Measurements from ENCODE around the gene CYP3A4.
"Not testable (repeated sequence)": the region's sequence is repeated elsewhere in the genome, so short reads cannot be mapped to it uniquely, and the experiment has no call there.

CYP3A4 gene

DNA sequence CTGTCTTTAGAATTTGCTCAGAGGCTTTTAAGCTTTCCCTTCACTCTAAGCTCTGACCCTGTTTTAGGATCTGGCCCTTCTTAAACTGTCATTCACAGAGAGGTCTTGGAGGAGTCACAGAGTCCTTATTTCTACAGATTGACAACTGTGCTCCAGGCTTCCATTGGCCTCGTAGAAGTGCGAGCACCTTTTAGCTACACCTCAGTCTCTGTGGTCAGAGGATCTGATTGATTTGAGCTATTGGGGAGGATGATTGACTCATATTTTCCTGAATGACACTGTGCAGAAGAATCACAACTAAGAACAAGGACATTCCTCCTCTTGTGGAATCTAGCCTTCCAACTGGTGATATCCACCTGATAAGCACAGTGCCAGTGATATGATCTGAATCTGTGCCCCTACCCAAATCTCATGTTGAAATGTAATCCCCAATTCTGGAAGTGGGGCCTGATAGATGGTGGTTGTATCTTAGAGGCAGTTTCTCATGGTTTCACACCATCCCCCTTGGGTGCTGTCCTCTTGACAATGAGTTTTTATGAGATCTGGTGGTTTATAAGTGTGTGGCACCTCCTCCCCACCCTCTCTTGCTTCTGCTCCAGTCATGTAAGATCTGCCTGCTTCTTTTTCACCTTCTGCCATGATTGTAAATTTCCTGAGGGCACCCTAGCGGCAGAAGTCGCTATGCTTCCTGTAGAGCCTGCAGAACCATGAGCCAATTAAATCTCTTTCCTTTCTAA lies 52.2 kb downstream of the CYP3A4 start:
- Histone ChIP-seq H3K36me3 (ENCODE audit: control insufficient read depth, insufficient read depth, low read length) (no peaks in the 10 kb centered on the region), H3K27me3 (replicated peaks; ENCODE audit: control insufficient read depth, insufficient read depth, low read length, poor library complexity, severe bottlenecking) (no peaks in the 10 kb centered on the region), H3K27ac (ENCODE audit: insufficient read depth, low read length, poor library complexity, severe bottlenecking) (no peak overlapping the region), H3K9me3 (ENCODE audit: control insufficient read depth, low read length) (no peaks in the 10 kb centered on the region), H3K4me1 (ENCODE audit: control insufficient read depth, insufficient read depth, low read length, poor library complexity, severe bottlenecking) (no peaks in the 10 kb centered on the region), H3K4me3 (ENCODE audit: insufficient read depth, low read depth, low read length, poor library complexity, severe bottlenecking) (no peak overlapping the region)
- no peak for DNase-seq

DNA sequence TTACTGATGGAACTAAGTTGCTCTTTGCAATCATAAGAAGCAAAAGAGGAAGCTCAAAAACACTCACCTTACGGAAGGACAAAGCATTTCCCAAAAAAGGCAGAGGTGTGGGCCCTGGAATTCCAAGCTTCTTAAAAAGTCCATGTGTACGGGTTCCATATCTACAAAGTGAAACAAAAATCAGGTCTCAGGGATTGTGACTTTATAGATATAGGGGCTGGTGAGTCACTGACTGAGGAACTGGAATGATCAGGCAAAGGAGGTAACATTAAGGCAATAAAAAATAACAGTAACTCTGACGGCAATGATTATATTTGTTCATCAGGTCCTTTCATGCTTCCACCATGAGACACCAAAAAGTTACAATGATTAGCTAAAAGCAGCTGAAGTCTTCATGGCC lies 53.0 kb downstream of the CYP3A4 start:
- Histone ChIP-seq H3K9me3 (ENCODE audit: control insufficient read depth, low read length) (no peaks in the 10 kb centered on the region), H3K4me1 (ENCODE audit: control insufficient read depth, insufficient read depth, low read length, poor library complexity, severe bottlenecking) (no peaks in the 10 kb centered on the region), H3K27ac (ENCODE audit: insufficient read depth, low read length, poor library complexity, severe bottlenecking) (no peak overlapping the region), H3K27me3 (replicated peaks; ENCODE audit: control insufficient read depth, insufficient read depth, low read length, poor library complexity, severe bottlenecking) (no peaks in the 10 kb centered on the region), H3K36me3 (ENCODE audit: control insufficient read depth, insufficient read depth, low read length) (no peaks in the 10 kb centered on the region), H3K4me3 (ENCODE audit: insufficient read depth, low read depth, low read length, poor library complexity, severe bottlenecking) (no peak overlapping the region)
- DNase-seq, result no peak

DNA sequence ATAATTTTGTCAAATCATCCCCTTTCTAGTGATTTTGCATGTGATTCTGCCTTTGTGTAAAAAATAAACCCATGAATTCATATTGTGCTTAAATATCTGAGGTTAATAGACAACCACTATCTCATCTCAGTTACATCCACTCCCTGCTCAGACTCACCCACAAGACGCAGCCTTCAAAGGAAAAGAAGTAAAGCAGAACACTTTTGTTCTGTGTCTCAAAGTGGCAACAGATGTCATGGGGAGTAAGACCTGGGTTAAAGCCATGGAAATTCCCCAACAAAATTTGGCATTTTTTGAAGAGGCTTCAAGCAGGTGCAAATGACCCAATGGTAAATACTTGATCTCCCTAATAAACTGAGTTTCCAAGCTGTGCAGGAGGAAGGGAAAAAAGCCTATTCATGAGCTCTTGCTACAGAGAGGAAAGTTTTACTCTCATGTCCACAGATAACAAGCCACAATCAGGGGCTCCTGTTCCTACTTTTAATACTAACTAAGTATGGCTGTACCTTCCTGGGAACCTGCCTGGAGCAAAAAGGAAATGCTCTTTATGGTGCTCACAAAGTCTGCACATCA lies 53.7 kb downstream of the CYP3A4 start:
- no peak overlapping the region for H3K4me3 ChIP-seq (ENCODE audit: insufficient read depth, low read depth, low read length, poor library complexity, severe bottlenecking)
- no peaks in the 10 kb centered on the region for H3K9me3 ChIP-seq (ENCODE audit: control insufficient read depth, low read length)
- no peak for DNase-seq
- H3K27me3 ChIP-seq (replicated peaks; ENCODE audit: control insufficient read depth, insufficient read depth, low read length, poor library complexity, severe bottlenecking), result no peaks in the 10 kb centered on the region
- no peaks in the 10 kb centered on the region for H3K4me1 ChIP-seq (ENCODE audit: control insufficient read depth, insufficient read depth, low read length, poor library complexity, severe bottlenecking)
- H3K27ac ChIP-seq (ENCODE audit: insufficient read depth, low read length, poor library complexity, severe bottlenecking), result no peak overlapping the region
- no peaks in the 10 kb centered on the region for H3K36me3 ChIP-seq (ENCODE audit: control insufficient read depth, insufficient read depth, low read length)

DNA sequence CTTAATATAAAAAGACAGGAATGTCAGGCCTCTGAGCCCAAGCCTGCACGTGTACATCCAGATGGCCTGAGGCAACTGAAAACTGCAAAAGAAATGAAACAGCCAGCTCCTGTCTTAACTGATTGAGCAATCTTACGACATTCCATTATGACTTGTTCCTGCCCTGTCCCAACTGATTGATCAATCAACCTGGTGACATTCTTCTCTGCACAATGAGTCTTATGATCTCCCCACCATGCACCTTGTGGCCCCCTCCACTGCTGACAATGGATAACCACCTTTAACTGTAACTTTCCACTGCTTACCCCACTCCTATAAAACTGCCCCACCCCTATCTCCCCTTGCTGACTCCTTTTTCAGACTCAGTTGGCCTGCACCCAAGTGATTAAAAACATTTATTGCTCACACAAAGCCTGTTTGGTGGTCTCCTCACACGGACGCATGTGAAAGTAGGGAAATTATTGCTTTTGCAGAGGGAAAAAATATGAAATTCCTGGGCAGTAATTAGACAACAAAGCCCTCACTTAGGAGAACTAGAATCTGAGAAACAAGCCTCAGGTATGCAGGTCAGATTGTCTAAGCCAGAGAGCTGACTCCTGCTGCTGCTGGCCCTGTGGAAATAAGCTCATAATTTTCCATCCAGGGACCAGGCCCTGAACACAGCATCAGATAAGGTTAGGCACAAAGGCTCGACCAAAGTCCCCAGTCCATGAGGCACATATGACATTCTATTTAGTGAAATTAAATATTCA lies 54.3 kb downstream of the CYP3A4 start:
- Histone ChIP-seq H3K27me3 (replicated peaks; ENCODE audit: control insufficient read depth, insufficient read depth, low read length, poor library complexity, severe bottlenecking) (no peaks in the 10 kb centered on the region), H3K4me1 (ENCODE audit: control insufficient read depth, insufficient read depth, low read length, poor library complexity, severe bottlenecking) (no peaks in the 10 kb centered on the region), H3K36me3 (ENCODE audit: control insufficient read depth, insufficient read depth, low read length) (no peaks in the 10 kb centered on the region), H3K27ac (ENCODE audit: insufficient read depth, low read length, poor library complexity, severe bottlenecking) (no peak overlapping the region), H3K4me3 (ENCODE audit: insufficient read depth, low read depth, low read length, poor library complexity, severe bottlenecking) (no peak overlapping the region), H3K9me3 (ENCODE audit: control insufficient read depth, low read length) (no peaks in the 10 kb centered on the region)
- DNase-seq, result no peak

DNA sequence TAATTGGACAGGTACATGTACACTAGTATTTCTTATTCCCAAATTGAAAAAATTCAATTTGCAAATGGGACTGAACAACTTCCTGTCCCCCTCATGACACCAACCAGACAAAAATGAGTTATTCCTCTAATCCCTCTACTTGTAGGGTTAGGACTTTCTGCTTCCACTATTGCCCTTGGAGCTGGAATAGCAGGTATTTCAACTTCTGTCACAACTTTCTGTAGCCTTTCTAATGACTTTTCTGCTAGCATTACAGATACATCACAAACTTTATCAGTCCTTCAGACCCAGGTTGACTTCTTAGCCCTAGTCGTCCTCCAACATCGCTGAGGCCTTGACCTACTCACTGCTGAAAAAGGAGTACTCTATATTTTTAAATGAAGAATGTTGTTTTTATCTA lies 55.4 kb downstream of the CYP3A4 start:
- no peak for DNase-seq
- H3K27ac ChIP-seq (ENCODE audit: insufficient read depth, low read length, poor library complexity, severe bottlenecking), result no peak overlapping the region

DNA sequence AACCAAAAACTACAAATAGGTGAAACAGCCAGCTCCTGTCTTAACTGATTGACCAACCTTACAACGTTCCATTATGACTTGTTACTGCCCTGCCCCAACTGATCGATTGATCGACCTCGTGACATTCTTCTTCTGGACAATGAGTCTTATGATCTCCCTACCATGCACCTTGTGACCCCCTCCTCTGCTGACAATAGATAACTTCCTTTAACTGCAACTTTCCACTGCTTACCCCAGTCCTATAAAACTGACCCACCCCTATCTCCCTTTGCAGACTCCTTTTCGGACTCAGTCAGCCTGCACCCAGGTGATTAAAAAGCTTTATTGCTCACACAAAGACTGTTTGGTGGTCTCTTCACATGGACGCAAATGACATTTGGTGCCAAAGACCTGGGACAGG lies 60.8 kb downstream of the CYP3A4 start:
- H3K4me1 ChIP-seq (ENCODE audit: control insufficient read depth, insufficient read depth, low read length, poor library complexity, severe bottlenecking); DNase-seq; H3K36me3 ChIP-seq (ENCODE audit: control insufficient read depth, insufficient read depth, low read length); H3K9me3 ChIP-seq (ENCODE audit: control insufficient read depth, low read length); H3K27me3 ChIP-seq (replicated peaks; ENCODE audit: control insufficient read depth, insufficient read depth, low read length, poor library complexity, severe bottlenecking); H3K4me3 ChIP-seq (ENCODE audit: insufficient read depth, low read depth, low read length, poor library complexity, severe bottlenecking); H3K27ac ChIP-seq (ENCODE audit: insufficient read depth, low read length, poor library complexity, severe bottlenecking): not testable (repeated sequence)

More for the DNA sequence above, 55.4 kb downstream of the CYP3A4 start:
- Histone ChIP-seq H3K9me3 (ENCODE audit: control insufficient read depth, low read length) (no peaks in the 10 kb centered on the region), H3K4me3 (ENCODE audit: insufficient read depth, low read depth, low read length, poor library complexity, severe bottlenecking) (no peak overlapping the region), H3K36me3 (ENCODE audit: control insufficient read depth, insufficient read depth, low read length) (no peaks in the 10 kb centered on the region), H3K4me1 (ENCODE audit: control insufficient read depth, insufficient read depth, low read length, poor library complexity, severe bottlenecking) (no peaks in the 10 kb centered on the region), H3K27me3 (replicated peaks; ENCODE audit: control insufficient read depth, insufficient read depth, low read length, poor library complexity, severe bottlenecking) (no peaks in the 10 kb centered on the region)

DNA sequence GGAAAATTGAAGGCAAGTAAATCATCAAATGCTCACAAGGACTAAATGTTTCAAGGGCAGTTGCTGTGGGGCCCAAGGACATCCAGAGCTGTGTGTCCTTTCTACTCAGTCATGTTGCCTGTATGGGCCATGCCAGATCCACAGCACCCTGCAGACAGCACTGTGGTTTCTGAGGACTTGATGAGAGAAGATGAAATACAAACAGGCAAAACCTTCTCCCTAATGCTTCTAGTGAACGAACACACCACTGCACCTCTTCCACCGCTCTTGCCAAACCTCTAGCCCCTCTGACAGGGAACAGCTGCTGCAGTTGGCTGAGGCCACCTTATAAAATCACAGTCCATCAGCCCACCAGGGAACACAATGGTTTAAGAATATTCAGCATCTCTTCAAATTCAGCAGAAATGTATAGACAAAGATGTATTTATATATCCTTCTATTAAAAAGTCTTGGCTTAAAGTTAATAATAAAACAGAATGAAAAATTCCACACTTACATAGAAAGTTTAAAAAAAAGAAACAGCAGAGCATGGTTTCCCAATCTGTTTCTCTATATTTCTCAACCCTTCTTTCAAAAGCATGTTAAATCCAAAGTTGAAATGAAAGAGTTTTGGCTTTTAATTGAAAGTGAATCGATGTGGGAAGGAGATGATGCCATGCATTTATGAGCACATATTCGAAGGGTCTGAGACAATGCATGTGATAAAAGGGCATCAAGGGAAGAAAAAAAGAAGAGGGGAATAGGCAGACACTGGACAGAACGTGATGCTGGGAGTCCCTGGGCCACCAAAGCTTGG lies 63.0 kb downstream of the CYP3A4 start:
- no peaks in the 10 kb centered on the region for H3K4me1 ChIP-seq (ENCODE audit: control insufficient read depth, insufficient read depth, low read length, poor library complexity, severe bottlenecking)
- H3K4me3 ChIP-seq (ENCODE audit: insufficient read depth, low read depth, low read length, poor library complexity, severe bottlenecking), result no peak overlapping the region
- H3K27ac ChIP-seq (ENCODE audit: insufficient read depth, low read length, poor library complexity, severe bottlenecking), result no peak overlapping the region
- no peak for DNase-seq
- no peaks in the 10 kb centered on the region for H3K36me3 ChIP-seq (ENCODE audit: control insufficient read depth, insufficient read depth, low read length)
- H3K9me3 ChIP-seq (ENCODE audit: control insufficient read depth, low read length), result no peaks in the 10 kb centered on the region
- H3K27me3 ChIP-seq (replicated peaks; ENCODE audit: control insufficient read depth, insufficient read depth, low read length, poor library complexity, severe bottlenecking), result no peaks in the 10 kb centered on the region

DNA sequence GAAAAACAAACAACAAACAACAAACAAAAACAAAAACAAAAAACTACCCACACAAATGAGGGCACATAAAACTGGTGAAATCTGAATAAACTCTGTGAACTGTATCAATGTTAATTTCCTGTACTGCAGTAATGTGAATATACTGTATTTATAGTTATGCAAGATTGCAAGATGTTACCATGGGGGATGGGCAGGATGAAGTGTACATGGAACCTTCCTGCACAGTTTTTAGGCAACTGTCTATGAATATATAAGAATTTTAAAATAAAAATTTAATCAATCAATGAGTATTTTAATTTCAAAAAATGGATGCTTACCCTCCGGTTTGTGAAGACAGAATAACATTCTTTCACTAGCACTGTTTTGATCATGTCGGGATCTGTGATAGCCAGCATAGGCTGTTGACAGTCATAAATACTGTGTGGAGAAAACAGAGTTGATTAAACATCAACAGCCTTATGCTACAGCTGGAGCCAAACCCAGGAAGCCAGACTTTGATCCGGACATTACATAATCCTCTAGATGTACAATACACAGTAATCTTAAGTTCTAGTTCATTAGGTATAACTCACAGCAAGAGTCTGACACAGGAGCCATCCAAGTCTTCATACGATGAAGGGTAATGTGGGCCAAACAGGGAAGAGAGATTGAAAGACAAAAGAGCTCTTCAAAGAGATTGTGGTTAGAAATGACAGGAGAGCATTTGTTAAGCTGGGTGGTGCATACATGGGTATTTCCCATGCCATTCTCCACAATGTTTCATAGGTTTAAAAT lies 63.8 kb downstream of the CYP3A4 start:
- no peak for DNase-seq
- no peak overlapping the region for H3K4me3 ChIP-seq (ENCODE audit: insufficient read depth, low read depth, low read length, poor library complexity, severe bottlenecking)
- H3K27me3 ChIP-seq (replicated peaks; ENCODE audit: control insufficient read depth, insufficient read depth, low read length, poor library complexity, severe bottlenecking), result no peaks in the 10 kb centered on the region
- no peaks in the 10 kb centered on the region for H3K9me3 ChIP-seq (ENCODE audit: control insufficient read depth, low read length)
- H3K27ac ChIP-seq (ENCODE audit: insufficient read depth, low read length, poor library complexity, severe bottlenecking), result no peak overlapping the region
- no peaks in the 10 kb centered on the region for H3K36me3 ChIP-seq (ENCODE audit: control insufficient read depth, insufficient read depth, low read length)
- no peaks in the 10 kb centered on the region for H3K4me1 ChIP-seq (ENCODE audit: control insufficient read depth, insufficient read depth, low read length, poor library complexity, severe bottlenecking)

DNA sequence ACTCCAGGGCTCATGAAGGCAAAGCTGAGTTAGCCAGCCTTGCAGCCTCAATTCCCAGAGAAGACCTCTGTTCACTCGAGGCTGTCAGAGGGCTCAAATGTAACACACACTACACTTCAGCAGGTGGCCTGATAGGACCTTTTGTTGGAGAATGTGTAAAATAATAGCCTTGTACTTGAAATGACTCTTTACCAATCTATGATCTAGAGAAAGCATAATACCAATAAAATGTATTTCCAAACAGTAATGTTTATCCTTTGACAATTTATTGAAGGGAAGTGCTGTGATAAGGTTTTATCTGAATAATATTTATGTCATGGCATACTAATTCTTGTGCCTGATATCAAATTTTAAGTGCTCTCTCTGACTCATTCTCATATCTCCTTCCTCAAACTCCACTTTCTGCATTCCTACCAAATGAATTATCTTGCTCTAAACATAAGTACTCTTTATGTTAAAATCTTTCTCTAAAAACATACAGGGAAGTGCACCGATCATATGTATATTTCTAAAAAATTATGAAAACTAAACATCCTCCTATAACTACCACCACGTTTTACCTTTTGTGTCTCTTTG lies 69.9 kb downstream of the CYP3A4 start:
- no peak overlapping the region for H3K4me3 ChIP-seq (ENCODE audit: insufficient read depth, low read depth, low read length, poor library complexity, severe bottlenecking)
- no peaks in the 10 kb centered on the region for H3K36me3 ChIP-seq (ENCODE audit: control insufficient read depth, insufficient read depth, low read length)
- no peaks in the 10 kb centered on the region for H3K4me1 ChIP-seq (ENCODE audit: control insufficient read depth, insufficient read depth, low read length, poor library complexity, severe bottlenecking)
- no peak overlapping the region for H3K27ac ChIP-seq (ENCODE audit: insufficient read depth, low read length, poor library complexity, severe bottlenecking)
- no peak for DNase-seq
- H3K9me3 ChIP-seq (ENCODE audit: control insufficient read depth, low read length), result no peaks in the 10 kb centered on the region
- H3K27me3 ChIP-seq (replicated peaks; ENCODE audit: control insufficient read depth, insufficient read depth, low read length, poor library complexity, severe bottlenecking), result no peaks in the 10 kb centered on the region

Measured in effector memory CD4-positive, alpha-beta T cell (primary cell).